RWPE1 (cell line): ENCODE results near the gene HOPX.

Source experiments
- CTCF ChIA-PET: fragments of 350-600 bp; sonication (Branson Sonifier 250); formaldehyde crosslinking; extraction: SDS; loops from one replicate; lab custom pipeline; 2021; lab: Yijun Ruan, JAX
- POLR2A ChIA-PET: fragments of 400-600 bp; formaldehyde crosslinking; extraction: SDS; loops from one replicate; lab custom pipeline; 2020; ENCODE audit warnings: antibody characterized with exemption; ENCODE audit not compliant: low non-redundant PET; lab: Yijun Ruan, JAX
- DNase-seq: peaks from one replicate; pipeline ENCODE4 v3.0.0; 2012; ENCODE audit warnings: low spot score
- H3K27ac ChIP-seq: fragments of 450-650 bp; 2 replicates; pipeline ENCODE4 v1.5.1; 2017
- CTCF ChIP-seq: fragments of 450-650 bp; conservative IDR thresholded peaks from 2 replicates; pipeline ENCODE4 v1.5.1; 2017; ENCODE audit warnings: low read depth, mild to moderate bottlenecking

Gene HOPX

GRCh38 chr4:56649445-56650261, 31.4 kb downstream of the HOPX start:
- no peak overlapping the region for H3K27ac ChIP-seq
- CTCF ChIA-PET: interaction anchor here (0.5 to 1.3 kb wide), 2 partner anchors 8 to 1365 kb away, joined by 4 to 5 read pairs; no protein-coding TSS in a partner anchor
- TF ChIP-seq CTCF: no peak
- POLR2A ChIA-PET: no interaction called here
- DNase-seq: no peak

GRCh38 chr4:56648824-56649151, 32.3 kb downstream of the HOPX start:
- no peak for DNase-seq
- H3K27ac ChIP-seq: no peak overlapping the region
- no peak for TF ChIP-seq CTCF
- ChIA-PET POLR2A (no interaction called here), CTCF (no interaction called here)

- CTCF ChIA-PET: no interaction called here
- DNase-seq: no peak
- TF ChIP-seq CTCF: no peak
- POLR2A ChIA-PET: no interaction called here
- H3K27ac ChIP-seq: no peak overlapping the region
Observed at GRCh38 chr4:56648021-56648823, 32.9 kb downstream of the HOPX start.

GRCh38 chr4:56646341-56646740, 34.8 kb downstream of the HOPX start:
- no peak for TF ChIP-seq CTCF
- CTCF ChIA-PET: no interaction called here
- H3K27ac ChIP-seq: no peak overlapping the region
- POLR2A ChIA-PET: no interaction called here
- no peak for DNase-seq

GRCh38 chr4:56643596-56643995, 37.5 kb downstream of the HOPX start:
- DNase-seq: no peak
- no peak overlapping the region; the same call in 1 of the 2 replicates for H3K27ac ChIP-seq
- ChIA-PET CTCF (interaction anchor here (0.6 to 0.9 kb wide), 2 partner anchors 37 to 82 kb away, joined by 3 read pairs; no protein-coding TSS in a partner anchor), POLR2A (no interaction called here)
- TF ChIP-seq CTCF: no peak

GRCh38 chr4:56641494-56642051, 39.5 kb downstream of the HOPX start:
- CTCF ChIA-PET: interaction anchor here (0.6 to 1.4 kb wide), 8 partner anchors 8 to 283 kb away, joined by 3 to 7 read pairs (median 4); no protein-coding TSS in a partner anchor
- peak; percentile 82 for DNase-seq
- H3K27ac ChIP-seq: peak overlapping the region; percentile 93
- no peak for TF ChIP-seq CTCF
- POLR2A ChIA-PET: no interaction called here
